SK-N-MC (cell line): ENCODE measurements around the gene CAVIN1.

Experiments used
- FOXP2 ChIP-seq: optimal IDR thresholded peaks from 2 replicates; pipeline ENCODE3; 2011; ENCODE audit warnings: mild to moderate bottlenecking, moderate library complexity; ENCODE audit not compliant: insufficient read depth; ENCODE audit errors: extremely low read length, control extremely low read depth
- POLR2AphosphoS5 ChIP-seq: IDR thresholded peaks from 2 replicates; pipeline ENCODE4 v1.6.1; 2012; ENCODE audit warnings: mild to moderate bottlenecking, low read depth, low read length, borderline replicate concordance

DNA sequence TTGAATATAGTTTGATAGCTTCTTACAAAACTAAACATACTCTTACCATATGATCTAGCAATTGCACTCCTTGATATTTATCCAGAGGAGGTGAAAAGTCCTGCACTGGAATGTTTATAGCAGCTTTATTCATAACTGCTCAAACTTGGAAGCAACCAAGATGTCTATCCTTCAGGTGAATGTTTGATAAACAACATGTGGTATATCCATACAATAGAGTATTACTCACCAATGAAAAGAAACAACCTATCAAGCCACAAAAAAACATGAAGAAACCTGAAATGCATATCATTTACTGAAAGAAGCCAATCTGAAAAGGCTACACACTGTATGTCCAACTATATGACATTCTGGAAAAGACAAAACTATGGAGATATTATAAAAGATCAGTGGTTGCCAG lies 50.9 kb downstream of the CAVIN1 start:
- no peak for TF ChIP-seq POLR2AphosphoS5
- no peak for TF ChIP-seq FOXP2
